Measurements from ENCODE around the gene TRPM7.

- TF ChIP-seq ZBED4 (CRISPR knock-in tag; IDR thresholded peaks at IDR 0.05; ENCODE audit: borderline replicate concordance) (no peak), HNRNPH1 (optimal IDR thresholded peaks at IDR 0.05; ENCODE audit: low read depth, low read length) (no peak), CTCF (CRISPR knock-in tag; IDR thresholded peaks at IDR 0.05) (no peak), ATF7 (IDR thresholded peaks at IDR 0.05) (no peak), ATF7 (CRISPR knock-in tag; IDR thresholded peaks at IDR 0.05) (no peak), ZNF891 (CRISPR knock-in tag; IDR thresholded peaks at IDR 0.05) (no peak), ADNP (CRISPR knock-in tag; IDR thresholded peaks at IDR 0.05) (no peak), ATF2 (CRISPR knock-in tag; IDR thresholded peaks at IDR 0.05) (no peak), HOXA7 (CRISPR knock-in tag; IDR thresholded peaks at IDR 0.05) (no peak), ZBTB46 (CRISPR knock-in tag; IDR thresholded peaks at IDR 0.05; ENCODE audit: borderline replicate concordance) (no peak), RAD21 (CRISPR knock-in tag; IDR thresholded peaks at IDR 0.05) (no peak), POLR2AphosphoS5 (IDR thresholded peaks at IDR 0.05; ENCODE audit: low read depth, low read length) (no peak), ZFX (CRISPR knock-in tag; IDR thresholded peaks at IDR 0.05; ENCODE audit: low read depth) (no peak), DZIP1 (CRISPR knock-in tag; IDR thresholded peaks at IDR 0.05) (no peak)
- TF ChIP-seq, protein P1, sequence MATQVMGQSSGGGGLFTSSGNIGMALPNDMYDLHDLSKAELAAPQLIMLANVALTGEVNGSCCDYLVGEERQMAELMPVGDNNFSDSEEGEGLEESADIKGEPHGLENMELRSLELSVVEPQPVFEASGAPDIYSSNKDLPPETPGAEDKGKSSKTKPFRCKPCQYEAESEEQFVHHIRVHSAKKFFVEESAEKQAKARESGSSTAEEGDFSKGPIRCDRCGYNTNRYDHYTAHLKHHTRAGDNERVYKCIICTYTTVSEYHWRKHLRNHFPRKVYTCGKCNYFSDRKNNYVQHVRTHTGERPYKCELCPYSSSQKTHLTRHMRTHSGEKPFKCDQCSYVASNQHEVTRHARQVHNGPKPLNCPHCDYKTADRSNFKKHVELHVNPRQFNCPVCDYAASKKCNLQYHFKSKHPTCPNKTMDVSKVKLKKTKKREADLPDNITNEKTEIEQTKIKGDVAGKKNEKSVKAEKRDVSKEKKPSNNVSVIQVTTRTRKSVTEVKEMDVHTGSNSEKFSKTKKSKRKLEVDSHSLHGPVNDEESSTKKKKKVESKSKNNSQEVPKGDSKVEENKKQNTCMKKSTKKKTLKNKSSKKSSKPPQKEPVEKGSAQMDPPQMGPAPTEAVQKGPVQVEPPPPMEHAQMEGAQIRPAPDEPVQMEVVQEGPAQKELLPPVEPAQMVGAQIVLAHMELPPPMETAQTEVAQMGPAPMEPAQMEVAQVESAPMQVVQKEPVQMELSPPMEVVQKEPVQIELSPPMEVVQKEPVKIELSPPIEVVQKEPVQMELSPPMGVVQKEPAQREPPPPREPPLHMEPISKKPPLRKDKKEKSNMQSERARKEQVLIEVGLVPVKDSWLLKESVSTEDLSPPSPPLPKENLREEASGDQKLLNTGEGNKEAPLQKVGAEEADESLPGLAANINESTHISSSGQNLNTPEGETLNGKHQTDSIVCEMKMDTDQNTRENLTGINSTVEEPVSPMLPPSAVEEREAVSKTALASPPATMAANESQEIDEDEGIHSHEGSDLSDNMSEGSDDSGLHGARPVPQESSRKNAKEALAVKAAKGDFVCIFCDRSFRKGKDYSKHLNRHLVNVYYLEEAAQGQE (IDR thresholded peaks at IDR 0.05; ENCODE audit: borderline replicate concordance in 1 of 2, low read depth in 1 of 2, low read length in 2 of 2): no peak
Observed at GRCh38 chr15:50712018-50712417, 25.4 kb upstream of the TRPM7 start.
